Embryonic facial prominence (tissue), 1 donor: ENCODE data around the gene PARP15.
"Not testable (repeated sequence)": the region's sequence is repeated elsewhere in the genome, so short reads cannot be mapped to it uniquely, and the experiment has no call there.

Experiments
- DNase-seq: peaks from one replicate; pipeline ENCODE4 v3.0.0-alpha.2; 2016; ENCODE audit errors: extremely low spot score

Gene PARP15

DNA sequence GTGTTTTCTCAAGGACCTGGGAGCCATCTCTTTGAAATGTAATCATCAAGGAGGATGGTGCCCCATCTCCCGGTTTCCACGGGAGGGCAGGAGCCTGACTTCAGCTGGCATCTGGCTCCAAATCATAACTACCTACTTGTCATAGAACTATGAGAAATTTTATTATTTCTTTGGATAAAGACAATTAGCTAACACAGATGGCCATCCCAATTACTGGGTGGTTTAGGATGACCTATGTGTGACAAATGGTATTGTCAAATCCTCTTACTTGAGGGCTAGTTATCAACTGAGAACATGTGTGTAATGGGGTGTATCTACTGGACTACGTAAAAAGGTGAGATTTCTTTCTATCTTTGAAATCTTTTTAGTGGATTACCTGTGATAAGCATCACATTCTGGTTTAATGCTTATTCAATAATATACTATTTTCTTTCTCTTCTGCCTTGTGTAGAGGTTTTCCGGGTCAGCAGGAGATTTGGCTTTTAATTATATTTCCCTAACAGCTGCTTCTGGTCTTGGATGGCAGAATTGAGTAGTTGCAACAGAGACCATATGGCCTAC lies 87.9 kb downstream of the PARP15 start:
- no peak for DNase-seq

GRCh38 chr3:122665881-122666280 lies 88.4 kb downstream of the PARP15 start:
- DNase-seq: no peak

GRCh38 chr3:122668930-122669730 lies 91.7 kb downstream of the PARP15 start:
- DNase-seq: no peak

DNA sequence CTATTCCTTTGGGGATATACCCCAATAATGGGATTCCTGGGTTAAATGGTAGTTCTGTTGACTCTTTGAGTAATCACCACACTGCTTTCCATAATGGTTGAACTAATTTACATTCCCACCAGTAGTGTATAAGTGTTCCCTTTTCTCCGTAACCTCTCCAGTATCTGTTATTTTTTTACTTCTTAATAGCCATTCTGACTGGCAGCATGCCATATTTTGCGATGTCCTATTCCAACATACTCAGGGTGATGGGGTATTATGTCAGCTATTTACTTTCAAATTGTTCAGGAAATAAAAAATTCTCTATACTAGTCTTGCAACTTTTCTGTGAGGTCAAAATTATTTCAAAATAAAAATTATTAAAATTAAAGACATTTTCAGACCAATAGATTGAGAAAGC lies 94.1 kb downstream of the PARP15 start:
- no peak for DNase-seq

- DNase-seq: no peak
These were observed 96.9 kb downstream of the PARP15 start for GRCh38 chr3:122674339-122674738.

GRCh38 chr3:122676759-122677158 lies 99.3 kb downstream of the PARP15 start:
- DNase-seq: no peak

DNA sequence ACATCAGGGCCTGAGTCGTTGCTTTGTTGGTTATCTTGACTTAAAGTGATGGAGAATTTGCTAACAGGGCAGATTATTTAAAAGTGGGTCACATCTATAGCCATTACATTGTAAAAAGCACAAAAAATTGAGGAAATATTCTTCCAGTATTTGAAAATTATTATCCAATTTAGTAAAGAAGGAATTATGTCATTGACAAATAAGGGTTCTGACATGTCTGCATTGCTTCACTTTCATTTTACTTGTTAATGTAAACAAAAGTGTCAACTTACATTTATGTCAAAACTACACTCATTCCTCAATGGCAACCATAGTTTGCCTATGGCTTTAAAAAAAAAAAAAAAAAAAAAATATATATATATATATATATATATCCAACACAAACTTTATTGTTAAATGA lies 99.8 kb downstream of the PARP15 start:
- DNase-seq: no peak

DNA sequence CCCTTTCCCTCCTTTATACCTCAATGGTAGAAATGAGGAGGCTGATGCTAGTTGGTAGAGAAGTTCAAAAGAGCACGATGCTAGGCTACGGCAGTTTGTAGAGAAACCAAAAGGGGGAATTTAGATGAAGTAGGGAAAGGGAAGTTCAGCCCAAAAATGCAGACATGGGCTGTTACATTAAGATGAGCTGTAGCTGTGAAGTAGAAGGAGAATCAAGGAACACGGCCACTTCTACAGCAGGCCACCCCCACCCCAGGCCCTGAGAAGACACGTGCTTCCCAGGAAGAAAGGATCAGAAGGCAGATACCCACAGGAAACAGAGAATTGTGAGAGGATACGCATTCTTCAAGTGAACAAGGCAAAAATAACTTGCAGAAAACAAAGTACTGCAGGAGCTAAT lies 101.1 kb downstream of the PARP15 start:
- DNase-seq: no peak

DNA sequence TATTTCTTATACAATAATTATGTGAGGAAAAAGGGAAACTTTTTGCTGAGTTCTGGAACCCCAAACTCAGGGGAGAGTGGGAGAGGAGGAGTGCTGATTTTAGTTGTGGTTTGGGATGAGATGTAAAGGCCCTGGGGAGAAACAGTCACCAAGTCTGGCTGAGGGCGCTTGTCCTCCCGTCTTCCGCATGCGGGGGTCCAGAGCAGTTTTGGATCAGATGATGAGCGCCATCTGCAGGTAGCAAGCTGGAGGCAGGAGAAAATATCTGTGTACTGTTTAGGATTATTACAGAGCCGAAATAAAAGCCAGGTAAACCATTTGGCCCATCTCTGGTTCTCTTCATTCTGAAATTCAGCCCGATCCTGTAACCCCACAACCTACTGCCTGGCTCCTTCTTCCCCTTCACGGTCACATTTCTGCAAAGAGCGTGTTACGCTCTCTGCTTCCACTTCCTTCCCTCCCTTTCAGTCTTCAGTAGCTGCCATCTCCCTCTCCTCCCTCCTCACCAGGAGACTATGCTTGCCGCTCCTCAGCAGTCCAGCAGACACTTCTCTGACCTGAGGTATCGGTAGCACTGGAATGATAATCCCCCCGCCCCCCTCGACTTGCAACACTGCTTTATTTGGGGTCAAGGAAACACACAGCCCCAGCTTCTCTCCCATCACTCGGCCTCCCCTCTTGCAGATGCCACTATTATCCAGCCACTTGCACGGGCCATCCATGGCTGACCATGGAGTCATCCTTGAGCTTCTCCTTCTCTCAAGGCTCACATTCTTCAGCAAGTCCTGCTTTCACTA lies 101.8 kb downstream of the PARP15 start:
- DNase-seq: peak; percentile 37

- DNase-seq: no peak
These were observed 102.5 kb downstream of the PARP15 start for GRCh38 chr3:122679882-122680474.

DNA sequence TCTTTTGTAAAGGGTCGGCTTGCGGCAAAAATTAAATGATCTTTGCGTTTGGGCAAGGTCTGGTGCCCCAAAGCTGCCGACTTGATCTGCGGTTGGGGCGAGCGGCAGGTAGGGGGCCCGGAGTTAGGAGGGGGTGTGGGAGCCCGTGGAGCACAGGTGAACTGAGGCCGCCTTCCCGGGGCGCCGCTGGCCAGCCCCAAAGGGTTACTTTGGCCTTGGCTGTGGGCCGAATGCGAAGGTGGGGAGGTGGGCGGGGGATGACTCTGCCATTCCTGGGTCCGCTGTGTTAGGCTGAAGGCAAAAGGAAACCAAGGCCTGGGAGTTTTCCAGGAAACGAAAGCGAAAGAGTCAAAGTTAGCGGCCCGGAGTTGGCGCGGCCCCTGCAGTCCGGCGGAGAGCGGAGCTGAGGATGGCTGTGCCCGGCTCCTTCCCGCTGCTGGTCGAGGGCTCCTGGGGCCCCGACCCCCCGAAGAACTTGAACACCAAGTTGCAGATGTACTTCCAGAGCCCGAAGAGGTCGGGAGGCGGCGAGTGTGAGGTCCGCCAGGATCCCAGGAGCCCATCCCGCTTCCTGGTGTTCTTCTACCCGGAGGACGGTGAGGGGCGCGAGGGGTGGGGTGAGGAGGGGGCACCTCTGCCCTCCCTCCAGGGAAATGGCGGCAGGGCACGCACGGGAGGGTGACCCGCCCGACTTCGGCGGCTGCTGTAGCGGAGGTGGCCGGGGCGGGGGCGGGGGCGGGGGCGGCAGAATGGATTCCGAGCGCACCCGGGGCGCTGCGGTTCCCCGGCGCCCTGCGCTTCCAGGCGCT lies 103.2 kb downstream of the PARP15 start, which contains the start of gene PARP14:
TSS of gene PARP14 (plus strand) at position 365 of the 809 bp plus-strand sequence. CDS start at position 410, 45 bp downstream.
- peak; percentile 24 for DNase-seq

GRCh38 chr3:122681284-122681973 lies 104.0 kb downstream of the PARP15 start:
- DNase-seq: no peak

- no peak for DNase-seq
These were observed 104.5 kb downstream of the PARP15 start for GRCh38 chr3:122681974-122682409.

- not testable (repeated sequence) for DNase-seq
These were observed 105.4 kb downstream of the PARP15 start for GRCh38 chr3:122682778-122683411.

- DNase-seq: no peak
These were observed 109.8 kb downstream of the PARP15 start for GRCh38 chr3:122687298-122687697.
